ENCODE data around the gene MAP10.

The MAP10 gene

DNA sequence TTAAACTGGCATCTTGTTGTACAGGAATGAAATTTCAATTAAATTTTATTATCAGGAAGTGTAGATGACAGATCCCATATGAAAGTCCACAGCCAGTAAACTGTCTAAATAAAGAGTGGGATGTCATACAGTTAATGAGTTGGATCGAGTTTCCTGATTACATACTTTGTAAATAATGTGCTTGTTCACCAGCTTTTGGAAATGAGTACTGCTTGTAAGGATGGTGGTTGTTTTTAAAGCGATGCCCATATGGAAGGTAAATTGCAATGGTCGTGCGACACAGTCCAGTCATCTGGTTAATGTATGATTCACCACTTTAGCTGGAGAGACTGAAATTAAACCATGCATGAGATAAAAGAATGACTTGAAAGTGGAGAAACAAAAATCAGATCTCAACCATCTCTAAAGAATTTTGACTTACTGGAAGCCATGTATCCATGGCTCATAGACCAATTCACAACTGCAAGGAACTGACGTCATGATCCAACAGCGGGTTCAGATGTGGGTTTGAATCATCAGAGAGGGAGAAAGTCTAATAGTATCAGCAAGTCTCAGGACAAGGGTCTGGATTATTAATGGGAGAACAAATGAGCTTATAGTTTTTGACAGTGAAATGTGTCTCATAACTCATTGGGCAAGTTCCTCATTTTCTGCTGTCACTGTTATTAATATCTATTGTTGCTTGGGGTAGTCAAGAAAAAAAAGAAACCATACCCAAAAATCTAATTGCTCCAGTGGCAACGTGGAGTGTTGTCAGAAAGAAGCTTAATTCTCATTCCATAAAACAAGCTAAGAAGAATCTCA lies 49.0 kb downstream of the MAP10 start:
- TF ChIP-seq, protein P1, sequence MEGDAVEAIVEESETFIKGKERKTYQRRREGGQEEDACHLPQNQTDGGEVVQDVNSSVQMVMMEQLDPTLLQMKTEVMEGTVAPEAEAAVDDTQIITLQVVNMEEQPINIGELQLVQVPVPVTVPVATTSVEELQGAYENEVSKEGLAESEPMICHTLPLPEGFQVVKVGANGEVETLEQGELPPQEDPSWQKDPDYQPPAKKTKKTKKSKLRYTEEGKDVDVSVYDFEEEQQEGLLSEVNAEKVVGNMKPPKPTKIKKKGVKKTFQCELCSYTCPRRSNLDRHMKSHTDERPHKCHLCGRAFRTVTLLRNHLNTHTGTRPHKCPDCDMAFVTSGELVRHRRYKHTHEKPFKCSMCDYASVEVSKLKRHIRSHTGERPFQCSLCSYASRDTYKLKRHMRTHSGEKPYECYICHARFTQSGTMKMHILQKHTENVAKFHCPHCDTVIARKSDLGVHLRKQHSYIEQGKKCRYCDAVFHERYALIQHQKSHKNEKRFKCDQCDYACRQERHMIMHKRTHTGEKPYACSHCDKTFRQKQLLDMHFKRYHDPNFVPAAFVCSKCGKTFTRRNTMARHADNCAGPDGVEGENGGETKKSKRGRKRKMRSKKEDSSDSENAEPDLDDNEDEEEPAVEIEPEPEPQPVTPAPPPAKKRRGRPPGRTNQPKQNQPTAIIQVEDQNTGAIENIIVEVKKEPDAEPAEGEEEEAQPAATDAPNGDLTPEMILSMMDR (conservative IDR thresholded peaks at IDR 0.05; ENCODE audit: low read depth, low read length): no peak
- no peak overlapping the region for H3K4me3 ChIP-seq (ENCODE audit: low read length)
- peak; percentile 7 for DNase-seq (ENCODE audit: low read depth)

DNA sequence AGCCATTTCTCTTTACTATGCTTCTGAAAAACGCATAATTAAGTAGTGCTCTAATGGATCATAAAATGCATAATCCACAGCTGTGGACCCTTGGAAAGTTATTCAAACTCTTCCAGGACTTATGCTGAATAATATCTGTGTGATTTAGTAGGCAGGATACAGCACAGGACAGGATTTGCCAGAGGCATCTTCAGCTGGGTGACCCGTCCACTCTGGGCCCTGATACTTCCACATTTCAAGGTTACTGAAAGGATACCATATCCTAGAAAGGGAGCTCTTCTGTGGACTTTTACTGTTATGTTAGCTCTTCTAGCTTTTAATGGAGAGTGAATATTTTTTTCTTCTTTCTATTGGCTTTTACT lies 49.6 kb downstream of the MAP10 start:
- TF ChIP-seq, protein P1 (conservative IDR thresholded peaks at IDR 0.05; ENCODE audit: low read depth, low read length): no peak
- DNase-seq (ENCODE audit: low read depth): no peak
- H3K4me3 ChIP-seq (ENCODE audit: low read length): no peak overlapping the region

DNA sequence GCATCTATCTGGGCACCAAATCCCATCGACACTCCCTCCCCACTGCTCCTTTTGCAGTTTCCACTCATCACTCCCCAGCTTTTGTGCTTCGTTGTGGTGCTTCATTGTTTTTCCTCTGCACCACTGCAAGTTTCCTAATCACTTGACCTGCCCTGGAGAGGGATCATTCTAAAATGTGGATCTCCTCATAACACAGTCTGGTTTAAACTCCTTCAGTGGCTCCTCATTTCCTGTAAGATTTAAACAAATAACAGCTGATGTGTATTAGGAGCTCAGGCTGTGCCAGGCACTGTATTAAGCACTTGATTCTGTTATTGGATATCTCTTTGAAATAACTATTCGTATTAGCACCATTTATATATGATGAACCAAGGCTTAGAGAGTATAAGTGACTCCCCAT lies 51.3 kb downstream of the MAP10 start:
- peak; percentile 23 for DNase-seq (ENCODE audit: low read depth)
- TF ChIP-seq, protein P1 (conservative IDR thresholded peaks at IDR 0.05; ENCODE audit: low read depth, low read length): no peak
- no peak overlapping the region for H3K4me3 ChIP-seq (ENCODE audit: low read length)
